M059J (cell line): Measurements from ENCODE around the gene FTO. TPM values are rescaled to one million over a fixed set of nuclear protein-coding genes. Genes with fewer than 3 reads are reported as not detected.

Experiments used
- DNase-seq: peaks from one replicate; pipeline ENCODE4 v3.0.0-alpha.2; 2012; ENCODE audit warnings: low read depth
- total RNA-seq: library from RNA; depleted of rRNA; stranded (reverse); fragments of >200 nt; shearing (Covaris generic); gene quantifications from 2 replicates; pipeline ENCODE4 v1.2.3, GENCODE V29; 2014

FTO gene
- total RNA-seq, 1 experiment from 2014 or later, result 132 TPM

- no peak for DNase-seq
Observed at GRCh38 chr16:54076006-54076504, 372.1 kb downstream of the FTO start.

GRCh38 chr16:54077050-54077821 is 373.3 kb downstream of the FTO start:
- DNase-seq, result peak; percentile 90

GRCh38 chr16:54080524-54081008 is 376.6 kb downstream of the FTO start:
- peak; percentile 99 for DNase-seq

GRCh38 chr16:54086791-54087190 is 382.8 kb downstream of the FTO start:
- DNase-seq, result no peak

GRCh38 chr16:54090602-54091001 is 386.6 kb downstream of the FTO start:
- DNase-seq, result no peak

- DNase-seq, result no peak
Observed at GRCh38 chr16:54093281-54093680, 389.3 kb downstream of the FTO start.

GRCh38 chr16:54094641-54095040 is 390.7 kb downstream of the FTO start:
- no peak for DNase-seq

- no peak for DNase-seq
Observed at GRCh38 chr16:54096607-54097006, 392.7 kb downstream of the FTO start.

- DNase-seq, result no peak
Observed at GRCh38 chr16:54097774-54098173, 393.8 kb downstream of the FTO start.

- no peak for DNase-seq
Observed at GRCh38 chr16:54098247-54098646, 394.3 kb downstream of the FTO start.

GRCh38 chr16:54099627-54100026 is 395.7 kb downstream of the FTO start:
- DNase-seq, result no peak

GRCh38 chr16:54102888-54103866 is 399.2 kb downstream of the FTO start:
- DNase-seq, result no peak

- no peak for DNase-seq
Observed at GRCh38 chr16:54106057-54106456, 402.1 kb downstream of the FTO start.

GRCh38 chr16:54107583-54108202 is 403.7 kb downstream of the FTO start:
- DNase-seq, result no peak

- DNase-seq, result no peak
Observed at GRCh38 chr16:54110016-54110981, 406.3 kb downstream of the FTO start.

- no peak for DNase-seq
Observed at GRCh38 chr16:54112451-54113206, 408.7 kb downstream of the FTO start.

- DNase-seq, result no peak
Observed at GRCh38 chr16:54115558-54115957, 411.6 kb downstream of the FTO start.

GRCh38 chr16:54116124-54116655 is 412.2 kb downstream of the FTO start:
- DNase-seq, result no peak

- DNase-seq, result no peak
Observed at GRCh38 chr16:54118846-54119245, 414.9 kb downstream of the FTO start.
